Fibroblast of skin of scalp (primary cell): ENCODE data around the gene RAVER1.

Source experiments
- DNase-seq: peaks from one replicate; pipeline ENCODE4 v3.0.0-alpha.2; 2013

RAVER1 gene

DNA sequence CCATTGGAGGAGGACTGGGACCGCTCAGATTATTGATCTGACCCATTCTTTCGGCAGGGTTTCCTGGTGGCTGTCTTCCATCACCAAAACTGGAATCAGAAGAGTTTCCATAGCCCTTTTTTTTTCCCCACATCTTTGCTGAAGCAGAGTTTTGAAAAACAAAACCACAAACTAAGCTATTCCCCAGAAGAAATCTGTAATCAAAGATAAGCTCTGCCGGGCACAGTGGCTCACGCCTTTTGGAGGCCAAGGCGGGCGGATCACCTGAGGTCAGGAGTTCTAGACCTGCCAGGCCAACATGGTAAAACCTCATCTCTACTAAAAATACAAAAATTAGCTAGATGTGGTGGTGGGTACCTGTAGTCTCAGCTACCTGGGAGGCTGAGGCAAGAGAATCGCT is 66.6 kb downstream of the RAVER1 start:
- no peak for DNase-seq
